ENCODE data around the gene RECQL5.

The RECQL5 gene

GRCh38 chr17:75629157-75629556 lies 37.8 kb downstream of the RECQL5 start:
- Mint-ChIP-seq H3K4me3 (no peak overlapping the region), H3K36me3 (peaks cover 1% of the 10 kb centered on the region), H3K27me3 (no peaks in the 10 kb centered on the region), H3K9me3 (no peaks in the 10 kb centered on the region), H3K4me1 (peaks cover 2% of the 10 kb centered on the region), H3K27ac (no peak overlapping the region)
- no peak for ATAC-seq (ENCODE audit: low read depth)
- DNase-seq (ENCODE audit: low spot score in 2 of 2) = no peak

- H3K9me3 Mint-ChIP-seq = no peaks in the 10 kb centered on the region
- H3K27ac Mint-ChIP-seq = no peak overlapping the region
- H3K27me3 Mint-ChIP-seq = no peaks in the 10 kb centered on the region
- no peak overlapping the region for H3K4me3 Mint-ChIP-seq
- no peaks in the 10 kb centered on the region for H3K4me1 Mint-ChIP-seq
- DNase-seq (ENCODE audit: low spot score in 2 of 2) = no peak
- no peak for ATAC-seq (ENCODE audit: low read depth)
- peaks cover 1% of the 10 kb centered on the region for H3K36me3 Mint-ChIP-seq
These were observed 38.5 kb downstream of the RECQL5 start for GRCh38 chr17:75628425-75628824.

- DNase-seq (ENCODE audit: low spot score in 2 of 2) = no peak
- no peak overlapping the region for H3K4me3 Mint-ChIP-seq
- ATAC-seq (ENCODE audit: low read depth) = no peak
- H3K9me3 Mint-ChIP-seq = no peaks in the 10 kb centered on the region
- H3K4me1 Mint-ChIP-seq = no peaks in the 10 kb centered on the region
- H3K27me3 Mint-ChIP-seq = no peaks in the 10 kb centered on the region
- peaks cover 1% of the 10 kb centered on the region for H3K36me3 Mint-ChIP-seq
- no peak overlapping the region for H3K27ac Mint-ChIP-seq
These were observed 39.9 kb downstream of the RECQL5 start for GRCh38 chr17:75627094-75627493.

- DNase-seq (ENCODE audit: low spot score in 2 of 2) (no peak), ATAC-seq (ENCODE audit: low read depth) (no peak)
- no peaks in the 10 kb centered on the region for H3K4me1 Mint-ChIP-seq
- H3K36me3 Mint-ChIP-seq = peaks cover 1% of the 10 kb centered on the region
- H3K27ac Mint-ChIP-seq = no peak overlapping the region
- no peaks in the 10 kb centered on the region for H3K27me3 Mint-ChIP-seq
- H3K4me3 Mint-ChIP-seq = no peak overlapping the region
- no peaks in the 10 kb centered on the region for H3K9me3 Mint-ChIP-seq
These were observed 40.4 kb downstream of the RECQL5 start for GRCh38 chr17:75626496-75627038.

GRCh38 chr17:75625813-75626486 lies 41.0 kb downstream of the RECQL5 start:
- Mint-ChIP-seq H3K4me1 (no peaks in the 10 kb centered on the region), H3K27ac (no peak overlapping the region), H3K36me3 (peaks cover 1% of the 10 kb centered on the region), H3K27me3 (no peaks in the 10 kb centered on the region), H3K4me3 (no peak overlapping the region), H3K9me3 (no peaks in the 10 kb centered on the region)
- DNase-seq (ENCODE audit: low spot score in 2 of 2) (peak in 1 of 2 donors; percentile 18), ATAC-seq (ENCODE audit: low read depth) (peak; percentile 77)

- H3K9me3 Mint-ChIP-seq = no peaks in the 10 kb centered on the region
- H3K27ac Mint-ChIP-seq = no peak overlapping the region
- H3K36me3 Mint-ChIP-seq = peaks cover 1% of the 10 kb centered on the region
- no peaks in the 10 kb centered on the region for H3K4me1 Mint-ChIP-seq
- H3K27me3 Mint-ChIP-seq = no peaks in the 10 kb centered on the region
- DNase-seq (ENCODE audit: low spot score in 2 of 2) (no peak), ATAC-seq (ENCODE audit: low read depth) (no peak)
- H3K4me3 Mint-ChIP-seq = no peak overlapping the region
These were observed 42.1 kb downstream of the RECQL5 start for GRCh38 chr17:75624714-75625345.

GRCh38 chr17:75624021-75624420 lies 42.9 kb downstream of the RECQL5 start:
- H3K27ac Mint-ChIP-seq = no peak overlapping the region

GRCh38 chr17:75623386-75623785 lies 43.6 kb downstream of the RECQL5 start:
- no peaks in the 10 kb centered on the region for H3K9me3 Mint-ChIP-seq
- no peaks in the 10 kb centered on the region for H3K27me3 Mint-ChIP-seq
- H3K4me3 Mint-ChIP-seq = no peak overlapping the region
- H3K36me3 Mint-ChIP-seq = no peaks in the 10 kb centered on the region
- no peaks in the 10 kb centered on the region for H3K4me1 Mint-ChIP-seq
- DNase-seq (ENCODE audit: low spot score in 2 of 2) (no peak), ATAC-seq (ENCODE audit: low read depth) (no peak)
- no peak overlapping the region for H3K27ac Mint-ChIP-seq

More at GRCh38 chr17:75624021-75624420, 42.9 kb downstream of the RECQL5 start:
- no peaks in the 10 kb centered on the region for H3K9me3 Mint-ChIP-seq
- DNase-seq (ENCODE audit: low spot score in 2 of 2) (no peak), ATAC-seq (ENCODE audit: low read depth) (no peak)
- H3K36me3 Mint-ChIP-seq = peaks cover 1% of the 10 kb centered on the region
- H3K4me1 Mint-ChIP-seq = no peaks in the 10 kb centered on the region
- H3K27me3 Mint-ChIP-seq = no peaks in the 10 kb centered on the region
- H3K4me3 Mint-ChIP-seq = no peak overlapping the region

- H3K9me3 Mint-ChIP-seq = no peaks in the 10 kb centered on the region
- no peaks in the 10 kb centered on the region for H3K27me3 Mint-ChIP-seq
- H3K4me1 Mint-ChIP-seq = no peaks in the 10 kb centered on the region
- H3K36me3 Mint-ChIP-seq = no peaks in the 10 kb centered on the region
- no peak overlapping the region for H3K4me3 Mint-ChIP-seq
- H3K27ac Mint-ChIP-seq = no peak overlapping the region
- ATAC-seq (ENCODE audit: low read depth) (no peak), DNase-seq (ENCODE audit: low spot score in 2 of 2) (no peak)
These were observed 44.1 kb downstream of the RECQL5 start for GRCh38 chr17:75622771-75623273.

GRCh38 chr17:75622076-75622475 lies 44.9 kb downstream of the RECQL5 start:
- Mint-ChIP-seq H3K36me3 (no peaks in the 10 kb centered on the region), H3K4me3 (no peak overlapping the region), H3K4me1 (no peaks in the 10 kb centered on the region), H3K9me3 (no peaks in the 10 kb centered on the region), H3K27me3 (no peaks in the 10 kb centered on the region), H3K27ac (no peak overlapping the region)
- DNase-seq (ENCODE audit: low spot score in 2 of 2) = no peak
- no peak for ATAC-seq (ENCODE audit: low read depth)

GRCh38 chr17:75621489-75621888 lies 45.5 kb downstream of the RECQL5 start:
- Mint-ChIP-seq H3K4me1 (no peaks in the 10 kb centered on the region), H3K27ac (no peak overlapping the region), H3K4me3 (no peak overlapping the region), H3K36me3 (no peaks in the 10 kb centered on the region), H3K27me3 (no peaks in the 10 kb centered on the region), H3K9me3 (no peaks in the 10 kb centered on the region)
- ATAC-seq (ENCODE audit: low read depth) = no peak
- no peak for DNase-seq (ENCODE audit: low spot score in 2 of 2)

- Mint-ChIP-seq H3K36me3 (no peaks in the 10 kb centered on the region), H3K27ac (no peak overlapping the region), H3K4me3 (no peak overlapping the region), H3K9me3 (no peaks in the 10 kb centered on the region), H3K4me1 (no peaks in the 10 kb centered on the region), H3K27me3 (no peaks in the 10 kb centered on the region)
- ATAC-seq (ENCODE audit: low read depth) (no peak), DNase-seq (ENCODE audit: low spot score in 2 of 2) (no peak)
These were observed 47.2 kb downstream of the RECQL5 start for GRCh38 chr17:75619506-75620431.

GRCh38 chr17:75617675-75618074 lies 49.3 kb downstream of the RECQL5 start:
- no peak overlapping the region for H3K4me3 Mint-ChIP-seq
- H3K27ac Mint-ChIP-seq = no peak overlapping the region
- H3K4me1 Mint-ChIP-seq = no peaks in the 10 kb centered on the region
- H3K27me3 Mint-ChIP-seq = no peaks in the 10 kb centered on the region
- ATAC-seq (ENCODE audit: low read depth) (no peak), DNase-seq (ENCODE audit: low spot score in 2 of 2) (no peak)
- H3K36me3 Mint-ChIP-seq = no peaks in the 10 kb centered on the region
- no peaks in the 10 kb centered on the region for H3K9me3 Mint-ChIP-seq

- Mint-ChIP-seq H3K9me3 (no peaks in the 10 kb centered on the region), H3K27me3 (no peaks in the 10 kb centered on the region), H3K4me1 (no peaks in the 10 kb centered on the region), H3K4me3 (no peak overlapping the region), H3K36me3 (no peaks in the 10 kb centered on the region), H3K27ac (no peak overlapping the region)
- DNase-seq (ENCODE audit: low spot score in 2 of 2) = no peak
- no peak for ATAC-seq (ENCODE audit: low read depth)
These were observed 49.7 kb downstream of the RECQL5 start for GRCh38 chr17:75617218-75617617.

Measured in memory B cell (primary cell).